Measurements from ENCODE around the gene TBPL1. TPM values are rescaled to one million over a fixed set of nuclear protein-coding genes. Genes with fewer than 3 reads are reported as not detected.

Gene TBPL1
- total RNA-seq, 2 donors from 2014 or later = 0.99 to 10.9 TPM

DNA sequence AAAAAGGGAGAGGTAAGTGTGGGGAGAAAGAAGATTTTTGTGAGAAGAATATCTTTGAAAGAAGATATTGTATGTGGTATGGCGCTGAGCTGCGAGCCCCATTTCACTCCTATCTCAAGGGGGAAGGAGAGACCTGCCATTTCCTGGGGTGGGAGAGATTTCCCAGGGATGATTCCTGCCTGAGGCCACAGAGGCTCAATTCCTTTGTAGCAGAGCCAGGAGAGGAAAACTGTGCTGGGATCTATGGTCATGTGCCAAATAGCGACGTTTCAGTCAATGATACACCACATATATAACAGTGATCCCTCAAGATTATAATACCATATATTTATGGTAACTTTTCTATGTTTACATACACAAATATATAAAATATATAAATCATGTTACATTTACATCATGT is 35.2 kb upstream of the TBPL1 start:
- ATAC-seq (no peak), DNase-seq (no peak)
- TF ChIP-seq, protein P1, sequence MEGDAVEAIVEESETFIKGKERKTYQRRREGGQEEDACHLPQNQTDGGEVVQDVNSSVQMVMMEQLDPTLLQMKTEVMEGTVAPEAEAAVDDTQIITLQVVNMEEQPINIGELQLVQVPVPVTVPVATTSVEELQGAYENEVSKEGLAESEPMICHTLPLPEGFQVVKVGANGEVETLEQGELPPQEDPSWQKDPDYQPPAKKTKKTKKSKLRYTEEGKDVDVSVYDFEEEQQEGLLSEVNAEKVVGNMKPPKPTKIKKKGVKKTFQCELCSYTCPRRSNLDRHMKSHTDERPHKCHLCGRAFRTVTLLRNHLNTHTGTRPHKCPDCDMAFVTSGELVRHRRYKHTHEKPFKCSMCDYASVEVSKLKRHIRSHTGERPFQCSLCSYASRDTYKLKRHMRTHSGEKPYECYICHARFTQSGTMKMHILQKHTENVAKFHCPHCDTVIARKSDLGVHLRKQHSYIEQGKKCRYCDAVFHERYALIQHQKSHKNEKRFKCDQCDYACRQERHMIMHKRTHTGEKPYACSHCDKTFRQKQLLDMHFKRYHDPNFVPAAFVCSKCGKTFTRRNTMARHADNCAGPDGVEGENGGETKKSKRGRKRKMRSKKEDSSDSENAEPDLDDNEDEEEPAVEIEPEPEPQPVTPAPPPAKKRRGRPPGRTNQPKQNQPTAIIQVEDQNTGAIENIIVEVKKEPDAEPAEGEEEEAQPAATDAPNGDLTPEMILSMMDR (IDR thresholded peaks at IDR 0.05) = no peak
- no peak for TF ChIP-seq POLR2A (IDR thresholded peaks at IDR 0.05)
- intact Hi-C loops (cut with DNase I) = loop anchor here (10.0 kb wide), 1 partner anchor 353 kb away; no protein-coding TSS in a partner anchor
- no peak overlapping the region for H3K27ac ChIP-seq
- H3K27me3 ChIP-seq = no peaks in the 10 kb centered on the region
- no peaks in the 10 kb centered on the region for H3K9me3 ChIP-seq
- no peaks in the 10 kb centered on the region for H3K36me3 ChIP-seq (replicated peaks in 1 of 2; ENCODE audit: insufficient read depth in 1 of 2, low read depth in 2 of 2)
- no peaks in the 10 kb centered on the region for H3K4me1 ChIP-seq
- no peak overlapping the region for H3K4me3 ChIP-seq
- 75 to 86% methylated on average over 4 of the region's 4 CpGs for WGBS, 2 donors

DNA sequence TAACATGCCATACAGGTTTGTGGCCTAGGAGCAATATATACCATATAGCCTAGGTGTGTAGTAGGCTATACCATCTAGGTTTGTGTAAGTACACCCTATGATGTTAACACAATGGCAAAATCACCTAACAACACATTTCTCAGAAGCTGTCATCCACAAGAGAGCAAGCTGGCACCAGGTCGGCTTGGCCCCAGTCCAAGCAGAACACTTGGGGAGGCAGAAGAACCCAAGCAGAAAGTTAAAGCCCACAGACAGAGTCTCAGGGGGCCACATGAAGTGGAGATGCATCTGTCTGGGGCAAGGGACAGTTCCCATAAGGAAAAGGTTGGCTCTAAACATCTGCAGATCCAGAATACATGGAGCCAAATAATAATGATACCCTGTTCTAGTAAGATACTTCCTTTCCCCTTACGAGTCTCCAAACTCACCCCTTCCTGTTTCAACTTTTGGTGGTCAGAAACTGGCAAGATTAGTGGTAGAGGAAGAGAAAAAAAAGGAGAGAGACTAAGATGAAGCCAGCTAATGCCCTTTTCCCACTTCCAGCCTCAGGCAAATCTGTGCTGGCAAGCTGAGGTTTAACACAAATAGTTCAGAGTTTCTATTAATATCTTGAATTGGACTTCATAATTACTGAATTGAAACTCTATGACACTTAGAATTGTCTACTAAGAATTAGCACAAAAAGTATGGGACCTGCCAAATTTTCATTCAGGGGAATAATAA is 34.7 kb upstream of the TBPL1 start:
- H3K36me3 ChIP-seq (replicated peaks in 1 of 2; ENCODE audit: insufficient read depth in 1 of 2, low read depth in 2 of 2) = no peaks in the 10 kb centered on the region
- no peak overlapping the region for H3K4me3 ChIP-seq
- TF ChIP-seq POLR2A (IDR thresholded peaks at IDR 0.05) = no peak
- TF ChIP-seq, protein P1 (IDR thresholded peaks at IDR 0.05) = no peak
- 21 to 46% methylated on average over 2 of the region's 2 CpGs for WGBS, 2 donors
- H3K4me1 ChIP-seq = no peaks in the 10 kb centered on the region
- no peaks in the 10 kb centered on the region for H3K9me3 ChIP-seq
- no peak overlapping the region for H3K27ac ChIP-seq
- no peak for DNase-seq
- intact Hi-C loops (cut with DNase I) = loop anchor here (10.0 kb wide), 1 partner anchor 354 kb away; no protein-coding TSS in a partner anchor
- H3K27me3 ChIP-seq = no peaks in the 10 kb centered on the region
- ATAC-seq = no peak

DNA sequence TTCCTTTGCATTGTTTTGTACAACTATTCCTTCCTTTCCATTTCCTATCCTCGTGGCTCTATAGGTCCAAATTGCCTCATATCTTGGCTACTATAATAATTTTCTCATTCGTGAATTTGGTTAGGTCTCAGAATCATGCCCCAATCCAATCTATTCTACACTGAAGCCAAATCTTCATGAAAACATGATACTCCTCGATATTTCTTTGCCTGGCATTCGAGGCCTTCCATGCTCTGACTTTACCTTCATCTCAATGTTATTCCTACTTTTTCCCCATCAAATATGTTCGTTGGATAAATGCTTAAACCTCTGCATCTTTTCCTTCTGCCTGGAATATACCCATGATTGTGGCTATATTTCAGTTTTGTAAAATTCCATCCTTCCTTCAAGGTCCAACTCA is 33.7 kb upstream of the TBPL1 start:
- no peak overlapping the region for H3K4me3 ChIP-seq
- no peaks in the 10 kb centered on the region for H3K36me3 ChIP-seq (replicated peaks in 1 of 2; ENCODE audit: insufficient read depth in 1 of 2, low read depth in 2 of 2)
- H3K27me3 ChIP-seq = no peaks in the 10 kb centered on the region
- H3K4me1 ChIP-seq = no peaks in the 10 kb centered on the region
- H3K9me3 ChIP-seq = no peaks in the 10 kb centered on the region
- intact Hi-C loops (cut with DNase I) = loop anchor here (10.0 kb wide), 1 partner anchor 355 kb away; no protein-coding TSS in a partner anchor
- no peak overlapping the region for H3K27ac ChIP-seq
- DNase-seq (no peak), ATAC-seq (no peak)
- TF ChIP-seq, protein P1 (IDR thresholded peaks at IDR 0.05) = no peak
- TF ChIP-seq POLR2A (IDR thresholded peaks at IDR 0.05) = no peak
- WGBS, 2 donors = 44 to 48% methylated on average over 5 of the region's 5 CpGs

DNA sequence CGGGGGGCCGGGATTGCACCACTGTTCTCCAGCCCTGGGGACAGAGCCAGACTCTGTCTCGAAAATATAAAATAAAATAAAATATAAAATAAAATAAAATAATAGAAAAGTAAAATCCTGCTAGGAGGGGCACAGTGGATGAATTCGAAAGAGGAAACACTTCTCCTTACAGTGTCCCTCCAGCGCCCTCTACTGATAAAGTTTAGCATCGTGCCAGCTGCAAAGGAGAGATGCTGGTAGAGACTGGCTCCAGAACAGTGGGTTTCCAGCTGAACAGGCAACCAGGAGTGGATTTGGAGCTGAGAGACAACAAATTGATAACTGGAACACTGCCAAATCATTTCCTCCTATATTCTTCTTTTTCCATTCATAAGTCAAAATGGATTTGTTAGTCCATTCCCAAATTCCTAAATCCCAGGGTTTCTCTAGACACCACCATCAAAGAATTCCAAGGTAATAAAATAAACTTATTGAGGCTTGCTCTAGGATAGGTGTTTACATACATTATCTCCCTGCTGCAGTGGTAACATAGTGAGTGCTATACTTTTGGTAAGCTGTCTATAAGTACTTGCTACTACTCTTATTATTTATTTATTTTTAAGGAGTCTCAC is 31.7 kb upstream of the TBPL1 start:
- Histone ChIP-seq H3K9me3 (no peaks in the 10 kb centered on the region), H3K4me1 (no peaks in the 10 kb centered on the region), H3K27ac (no peak overlapping the region), H3K27me3 (no peaks in the 10 kb centered on the region), H3K36me3 (replicated peaks in 1 of 2; ENCODE audit: insufficient read depth in 1 of 2, low read depth in 2 of 2) (no peaks in the 10 kb centered on the region), H3K4me3 (no peak overlapping the region)
- 24% methylated on average over 6 of the region's 6 CpGs for WGBS, 2 donors
- DNase-seq (peak; percentile 77 to 87 (median 82)), ATAC-seq (peak; percentile 65)
- intact Hi-C loops (cut with DNase I) = loop anchor here (5.0 to 10.0 kb wide), 2 partner anchors 143 to 181 kb away; no protein-coding TSS in a partner anchor
- TF ChIP-seq POLR2A (IDR thresholded peaks at IDR 0.05) = no peak
- TF ChIP-seq, protein P1 (IDR thresholded peaks at IDR 0.05) = peak; percentile 46 to 76 (median 61)
